ENCODE results near the gene BCL2L14.

Gene BCL2L14

DNA sequence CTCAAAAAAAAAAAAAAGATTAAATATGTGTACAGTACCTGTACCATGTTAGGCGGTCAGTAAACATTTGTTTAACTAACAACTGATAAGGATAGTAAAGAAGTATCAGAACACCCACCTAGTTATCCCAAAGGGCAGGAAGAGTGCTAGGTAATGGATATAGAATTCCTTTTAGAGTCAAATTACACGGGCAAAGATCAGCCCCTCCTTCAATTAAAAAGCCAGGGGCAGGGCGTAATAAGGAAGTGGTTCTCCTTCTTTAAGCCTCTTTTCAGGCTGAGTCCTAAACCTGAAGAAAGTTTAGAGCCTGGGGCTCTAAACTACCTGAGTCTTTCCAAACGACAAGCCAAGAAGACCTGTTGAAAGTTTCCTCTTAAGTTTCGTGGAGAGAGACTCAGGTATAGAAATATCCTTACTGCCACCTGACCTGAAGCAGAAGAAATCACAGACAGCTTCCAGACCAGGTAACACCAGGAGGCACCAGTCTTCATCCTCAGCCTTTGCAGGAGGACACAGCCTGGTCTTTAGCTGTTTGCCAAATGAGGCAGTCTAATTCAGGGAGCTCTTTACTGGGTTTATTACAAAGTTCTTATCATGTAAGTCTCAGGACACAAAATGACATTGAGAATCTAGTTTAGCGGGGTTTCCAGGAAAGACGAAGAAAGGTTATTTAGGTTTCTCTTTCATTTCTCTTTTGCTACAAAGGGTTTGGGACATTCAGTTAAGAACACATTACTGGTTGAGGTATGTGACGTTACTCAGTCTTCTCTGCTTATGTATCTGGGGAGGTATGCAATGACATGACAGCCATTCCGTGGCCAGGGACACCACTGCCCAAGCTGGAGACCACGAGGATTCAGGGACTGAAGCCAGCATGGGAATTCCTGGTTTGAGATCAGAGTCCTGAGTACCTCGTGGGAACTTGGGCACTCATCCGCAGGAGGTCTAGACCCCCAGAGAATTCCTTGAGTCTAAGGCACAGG lies at the start of gene BCL2L14:
TSS of gene BCL2L14 (plus strand) at position 266 of the 983 bp plus-strand sequence. CDS start 8,367 bp downstream, outside the sequence.
- DNase-seq (ENCODE audit: low spot score) = peak; percentile 6

- DNase-seq (ENCODE audit: low spot score) = no peak
Measured at GRCh38 chr12:12022306-12022936, 48.3 kb upstream of the BCL2L14 start.

- no peak for DNase-seq (ENCODE audit: low spot score)
Measured at GRCh38 chr12:12023456-12023855, 47.3 kb upstream of the BCL2L14 start.

- peak; percentile 68 for DNase-seq (ENCODE audit: low spot score)
Measured at GRCh38 chr12:12024911-12025682, 45.6 kb upstream of the BCL2L14 start.

DNA sequence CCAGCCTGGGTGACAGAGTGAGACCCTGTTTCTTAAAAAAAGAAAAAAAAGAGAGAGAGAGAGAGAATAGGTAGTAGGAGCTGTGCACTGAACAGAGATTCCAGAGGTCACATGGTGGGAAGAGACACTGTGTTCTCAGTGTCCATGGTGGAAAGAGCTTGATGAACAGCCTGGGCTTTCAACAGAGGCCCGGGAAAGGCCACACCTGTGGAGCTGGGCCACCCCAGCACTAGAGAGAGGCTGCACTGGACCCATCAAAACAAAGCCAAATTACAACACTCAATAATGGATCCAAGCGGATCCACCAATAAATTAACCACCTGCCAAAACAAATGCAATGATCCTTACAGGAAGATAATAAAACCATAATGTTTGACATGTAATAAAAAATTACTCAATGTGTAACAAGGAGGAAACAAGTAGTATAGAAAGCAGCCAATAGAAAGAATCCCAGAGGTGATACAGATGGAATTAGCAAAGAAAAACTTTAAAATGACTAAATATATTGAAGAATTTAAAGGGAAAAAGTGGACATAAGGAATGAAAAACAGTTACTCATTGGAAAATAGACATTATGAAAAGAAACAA lies 44.8 kb upstream of the BCL2L14 start:
- no peak for DNase-seq (ENCODE audit: low spot score)

- no peak for DNase-seq (ENCODE audit: low spot score)
Measured at GRCh38 chr12:12028668-12029402, 41.9 kb upstream of the BCL2L14 start.

GRCh38 chr12:12029653-12030052 lies 41.1 kb upstream of the BCL2L14 start:
- DNase-seq (ENCODE audit: low spot score) = no peak

- no peak for DNase-seq (ENCODE audit: low spot score)
Measured at GRCh38 chr12:12032260-12032791, 38.4 kb upstream of the BCL2L14 start.

DNA sequence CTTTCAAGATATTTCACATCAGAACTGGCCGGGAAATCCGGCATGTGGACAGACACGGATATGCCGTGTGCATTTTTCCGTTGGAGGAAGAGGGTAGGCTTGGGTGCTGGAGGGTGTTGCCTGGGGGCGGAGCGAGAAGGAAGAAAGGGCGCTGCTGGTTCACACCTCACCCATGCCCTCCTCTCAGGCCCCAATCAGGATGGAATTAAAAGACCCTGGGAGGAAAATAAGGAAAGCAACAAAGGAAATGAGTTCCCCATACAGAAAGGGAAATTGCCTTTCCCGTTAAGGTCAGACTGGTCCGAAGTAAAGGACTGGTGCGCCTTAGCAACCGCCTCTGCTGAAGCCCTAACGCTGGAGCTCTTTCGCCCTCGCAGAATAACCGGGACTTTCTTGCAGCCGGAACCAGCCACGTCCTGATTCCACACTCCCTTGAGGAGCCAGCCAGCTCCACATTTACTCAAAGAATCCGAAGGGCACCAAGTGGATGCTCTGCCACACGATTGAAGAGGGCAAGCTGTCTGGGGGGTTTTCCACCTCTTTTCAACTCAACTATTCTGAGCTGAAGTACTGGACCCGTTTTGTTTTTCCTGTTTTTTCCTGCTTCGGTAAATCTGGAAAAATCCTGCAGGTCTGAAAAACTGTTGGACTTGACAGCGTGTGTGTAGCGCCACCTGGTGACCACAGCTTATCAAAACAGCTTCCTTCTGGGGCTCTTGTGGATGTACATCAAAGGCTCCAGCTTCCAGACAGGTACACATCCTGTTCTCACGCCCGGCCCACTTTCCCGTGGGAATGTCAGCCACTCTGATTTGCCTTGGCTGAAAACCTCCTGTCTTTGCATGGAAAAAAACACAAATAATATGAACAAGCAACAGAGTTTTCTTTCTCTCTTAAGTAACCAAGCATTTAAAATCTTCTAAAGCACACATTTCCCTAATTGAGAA lies 37.6 kb upstream of the BCL2L14 start:
- DNase-seq (ENCODE audit: low spot score) = peak; percentile 77

GRCh38 chr12:12033824-12034223 lies 36.9 kb upstream of the BCL2L14 start:
- no peak for DNase-seq (ENCODE audit: low spot score)

DNA sequence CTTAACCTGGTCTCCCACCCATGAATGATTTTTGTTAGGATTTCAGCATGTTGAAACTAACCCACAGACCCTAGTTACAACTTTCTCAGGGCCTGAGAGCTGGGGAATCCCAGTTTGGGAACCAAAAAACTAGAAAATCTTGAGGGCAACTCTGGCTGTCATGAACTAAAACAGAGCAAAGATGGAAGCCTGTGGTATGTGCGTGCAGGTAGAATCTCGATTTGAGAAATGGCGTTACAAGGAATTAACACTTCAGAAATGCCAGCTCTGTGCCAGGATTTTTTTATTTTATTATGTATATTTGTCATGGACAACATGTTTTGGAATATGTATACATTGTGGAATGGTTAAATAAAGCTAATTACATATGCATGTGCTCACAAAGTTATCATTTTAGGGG lies 36.4 kb upstream of the BCL2L14 start:
- no peak for DNase-seq (ENCODE audit: low spot score)

DNA sequence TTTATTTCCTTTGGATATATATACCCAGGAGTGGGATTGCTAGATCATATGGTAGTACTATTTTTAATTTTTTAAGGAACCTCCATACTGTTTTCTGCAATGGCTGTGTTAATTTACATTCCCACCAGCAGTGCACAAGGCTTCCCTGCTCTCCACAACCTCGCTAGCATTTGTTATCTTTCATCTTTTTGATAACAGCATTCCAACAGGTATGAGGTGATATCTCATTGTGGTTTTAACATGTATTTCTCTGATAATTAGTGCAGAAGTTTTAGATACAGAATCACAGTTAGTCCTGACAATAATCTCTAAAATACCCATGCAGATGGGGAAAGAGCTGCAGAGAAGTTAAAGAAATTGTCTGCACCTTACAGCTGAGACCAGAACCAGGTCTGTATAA lies 35.5 kb upstream of the BCL2L14 start:
- no peak for DNase-seq (ENCODE audit: low spot score)

GRCh38 chr12:12036901-12037300 lies 33.8 kb upstream of the BCL2L14 start:
- no peak for DNase-seq (ENCODE audit: low spot score)

DNA sequence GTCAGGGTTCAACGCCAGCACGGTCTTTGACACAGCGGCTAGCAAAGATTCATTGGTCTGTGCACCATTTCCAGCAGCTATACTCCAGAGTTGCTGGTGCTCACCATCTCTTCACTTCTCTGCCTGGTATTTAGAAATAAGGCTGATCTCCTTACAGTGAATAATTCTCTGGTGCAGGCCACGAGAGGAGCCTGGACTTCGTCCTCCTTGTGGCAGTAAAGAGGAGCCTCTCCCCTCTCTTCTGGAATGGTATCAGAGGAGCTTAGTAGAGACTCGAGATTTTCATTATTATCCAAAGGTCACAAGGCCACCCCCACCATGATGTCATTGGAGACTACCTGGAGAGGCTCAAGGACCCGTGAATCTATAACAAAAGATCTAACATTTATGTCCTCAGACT lies 30.8 kb upstream of the BCL2L14 start:
- DNase-seq (ENCODE audit: low spot score) = no peak

- DNase-seq (ENCODE audit: low spot score) = no peak
Measured at GRCh38 chr12:12046401-12046800, 24.3 kb upstream of the BCL2L14 start.

GRCh38 chr12:12047682-12048081 lies 23.1 kb upstream of the BCL2L14 start:
- no peak for DNase-seq (ENCODE audit: low spot score)

DNA sequence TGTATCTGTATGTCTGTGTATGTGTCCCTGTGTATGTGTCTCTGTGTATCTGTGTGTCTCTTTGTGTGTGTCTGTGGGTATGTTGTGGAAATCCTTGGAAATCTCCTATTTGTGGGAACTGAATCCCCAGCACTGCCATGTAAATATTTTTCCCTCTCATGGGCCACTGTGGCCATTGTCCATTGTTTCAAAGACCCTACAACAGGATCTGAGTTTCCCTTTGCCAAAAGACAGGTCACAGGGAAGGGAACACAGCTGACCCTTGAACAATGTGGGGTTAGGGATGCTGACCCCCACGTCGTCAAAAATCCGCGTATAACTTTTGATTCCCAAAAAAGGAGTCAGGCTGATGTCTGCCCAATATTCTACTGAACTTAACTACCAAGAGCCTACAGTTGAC lies 22.5 kb upstream of the BCL2L14 start:
- no peak for DNase-seq (ENCODE audit: low spot score)

GRCh38 chr12:12048714-12049113 lies 22.0 kb upstream of the BCL2L14 start:
- DNase-seq (ENCODE audit: low spot score) = no peak

- no peak for DNase-seq (ENCODE audit: low spot score)
Measured at GRCh38 chr12:12051668-12052067, 19.1 kb upstream of the BCL2L14 start.

GRCh38 chr12:12054993-12055392 lies 15.7 kb upstream of the BCL2L14 start:
- no peak for DNase-seq (ENCODE audit: low spot score)

Data from CD4-positive, alpha-beta T cell treated with Interleukin-6 at 100 ng/mL for 8 hours (primary cell).